ENCODE data around the gene KIAA1191.

Gene KIAA1191

GRCh38 chr5:176400382-176401156, 39.0 kb upstream of the KIAA1191 start:
- peaks cover 4% of the 10 kb centered on the region for H3K4me1 ChIP-seq (ENCODE audit: control insufficient read depth, insufficient read depth, low read length)
- H3K9ac ChIP-seq (ENCODE audit: low read depth, low read length), result no peak overlapping the region
- H3K4me3 ChIP-seq (ENCODE audit: low read length), result no peak overlapping the region
- no peaks in the 10 kb centered on the region for H3K27me3 ChIP-seq (ENCODE audit: control insufficient read depth, insufficient read depth, low read length)
- H3K9me3 ChIP-seq (replicated peaks; ENCODE audit: low read length), result no peaks in the 10 kb centered on the region
- H3K4me2 ChIP-seq (ENCODE audit: low read length), result no peak overlapping the region
- H3K36me3 ChIP-seq (ENCODE audit: insufficient read depth, low read length), result peaks cover 21% of the 10 kb centered on the region

GRCh38 chr5:176397736-176398420, 36.3 kb upstream of the KIAA1191 start:
- Histone ChIP-seq H3K27me3 (ENCODE audit: control insufficient read depth, insufficient read depth, low read length) (no peaks in the 10 kb centered on the region), H3K36me3 (ENCODE audit: insufficient read depth, low read length) (peaks cover 24% of the 10 kb centered on the region), H3K4me1 (ENCODE audit: control insufficient read depth, insufficient read depth, low read length) (peaks cover 4% of the 10 kb centered on the region), H3K9ac (ENCODE audit: low read depth, low read length) (no peak overlapping the region), H3K4me2 (ENCODE audit: low read length) (no peak overlapping the region), H3K4me3 (ENCODE audit: low read length) (no peak overlapping the region), H3K9me3 (replicated peaks; ENCODE audit: low read length) (no peaks in the 10 kb centered on the region)

- H3K9ac ChIP-seq (ENCODE audit: low read depth, low read length), result no peak overlapping the region
- H3K27me3 ChIP-seq (ENCODE audit: control insufficient read depth, insufficient read depth, low read length), result no peaks in the 10 kb centered on the region
- no peak overlapping the region for H3K4me3 ChIP-seq (ENCODE audit: low read length)
- H3K4me2 ChIP-seq (ENCODE audit: low read length), result no peak overlapping the region
- peaks cover 40% of the 10 kb centered on the region for H3K36me3 ChIP-seq (ENCODE audit: insufficient read depth, low read length)
- peaks cover 4% of the 10 kb centered on the region for H3K4me1 ChIP-seq (ENCODE audit: control insufficient read depth, insufficient read depth, low read length)
- H3K9me3 ChIP-seq (replicated peaks; ENCODE audit: low read length), result no peaks in the 10 kb centered on the region
Measured at GRCh38 chr5:176396330-176396729, 34.8 kb upstream of the KIAA1191 start.

- Histone ChIP-seq H3K9ac (ENCODE audit: low read depth, low read length) (no peak overlapping the region), H3K4me2 (ENCODE audit: low read length) (no peak overlapping the region), H3K27me3 (ENCODE audit: control insufficient read depth, insufficient read depth, low read length) (no peaks in the 10 kb centered on the region), H3K36me3 (ENCODE audit: insufficient read depth, low read length) (peaks cover 48% of the 10 kb centered on the region), H3K4me3 (ENCODE audit: low read length) (no peak overlapping the region), H3K4me1 (ENCODE audit: control insufficient read depth, insufficient read depth, low read length) (no peaks in the 10 kb centered on the region), H3K9me3 (replicated peaks; ENCODE audit: low read length) (no peaks in the 10 kb centered on the region)
Measured at GRCh38 chr5:176394881-176395675, 33.5 kb upstream of the KIAA1191 start.

- no peak overlapping the region for H3K4me2 ChIP-seq (ENCODE audit: low read length)
- no peak overlapping the region for H3K4me3 ChIP-seq (ENCODE audit: low read length)
- H3K9me3 ChIP-seq (replicated peaks; ENCODE audit: low read length), result no peaks in the 10 kb centered on the region
- no peak overlapping the region for H3K9ac ChIP-seq (ENCODE audit: low read depth, low read length)
- H3K36me3 ChIP-seq (ENCODE audit: insufficient read depth, low read length), result peaks cover 46% of the 10 kb centered on the region
- no peaks in the 10 kb centered on the region for H3K27me3 ChIP-seq (ENCODE audit: control insufficient read depth, insufficient read depth, low read length)
- H3K4me1 ChIP-seq (ENCODE audit: control insufficient read depth, insufficient read depth, low read length), result peaks cover 5% of the 10 kb centered on the region
Measured at GRCh38 chr5:176394096-176394495, 32.5 kb upstream of the KIAA1191 start.

- Histone ChIP-seq H3K9ac (ENCODE audit: low read depth, low read length) (no peak overlapping the region), H3K27me3 (ENCODE audit: control insufficient read depth, insufficient read depth, low read length) (no peaks in the 10 kb centered on the region), H3K4me2 (ENCODE audit: low read length) (no peak overlapping the region), H3K36me3 (ENCODE audit: insufficient read depth, low read length) (peaks cover 45% of the 10 kb centered on the region), H3K9me3 (replicated peaks; ENCODE audit: low read length) (no peaks in the 10 kb centered on the region), H3K4me1 (ENCODE audit: control insufficient read depth, insufficient read depth, low read length) (peaks cover 6% of the 10 kb centered on the region), H3K4me3 (ENCODE audit: low read length) (no peak overlapping the region)
Measured at GRCh38 chr5:176392526-176392925, 31.0 kb upstream of the KIAA1191 start.

GRCh38 chr5:176391999-176392398, 30.4 kb upstream of the KIAA1191 start:
- peaks cover 11% of the 10 kb centered on the region for H3K4me1 ChIP-seq (ENCODE audit: control insufficient read depth, insufficient read depth, low read length)
- H3K4me2 ChIP-seq (ENCODE audit: low read length), result no peak overlapping the region
- H3K27me3 ChIP-seq (ENCODE audit: control insufficient read depth, insufficient read depth, low read length), result no peaks in the 10 kb centered on the region
- no peaks in the 10 kb centered on the region for H3K9me3 ChIP-seq (replicated peaks; ENCODE audit: low read length)
- peaks cover 44% of the 10 kb centered on the region for H3K36me3 ChIP-seq (ENCODE audit: insufficient read depth, low read length)
- no peak overlapping the region for H3K4me3 ChIP-seq (ENCODE audit: low read length)
- H3K9ac ChIP-seq (ENCODE audit: low read depth, low read length), result no peak overlapping the region

GRCh38 chr5:176391479-176391878, 29.9 kb upstream of the KIAA1191 start:
- peaks cover 43% of the 10 kb centered on the region for H3K36me3 ChIP-seq (ENCODE audit: insufficient read depth, low read length)
- H3K9me3 ChIP-seq (replicated peaks; ENCODE audit: low read length), result no peaks in the 10 kb centered on the region
- H3K4me2 ChIP-seq (ENCODE audit: low read length), result no peak overlapping the region
- H3K4me1 ChIP-seq (ENCODE audit: control insufficient read depth, insufficient read depth, low read length), result peaks cover 16% of the 10 kb centered on the region
- H3K4me3 ChIP-seq (ENCODE audit: low read length), result no peak overlapping the region
- no peaks in the 10 kb centered on the region for H3K27me3 ChIP-seq (ENCODE audit: control insufficient read depth, insufficient read depth, low read length)
- no peak overlapping the region for H3K9ac ChIP-seq (ENCODE audit: low read depth, low read length)

GRCh38 chr5:176389135-176390123, 27.9 kb upstream of the KIAA1191 start:
- peaks cover 58% of the 10 kb centered on the region for H3K36me3 ChIP-seq (ENCODE audit: insufficient read depth, low read length)
- no peaks in the 10 kb centered on the region for H3K9me3 ChIP-seq (replicated peaks; ENCODE audit: low read length)
- H3K4me1 ChIP-seq (ENCODE audit: control insufficient read depth, insufficient read depth, low read length), result peaks cover 20% of the 10 kb centered on the region
- H3K9ac ChIP-seq (ENCODE audit: low read depth, low read length), result peak overlapping the region; percentile 96
- H3K4me3 ChIP-seq (ENCODE audit: low read length), result peak overlapping the region; percentile 93
- H3K27me3 ChIP-seq (ENCODE audit: control insufficient read depth, insufficient read depth, low read length), result no peaks in the 10 kb centered on the region
- peak overlapping the region; percentile 96 for H3K4me2 ChIP-seq (ENCODE audit: low read length)

- H3K27me3 ChIP-seq (ENCODE audit: control insufficient read depth, insufficient read depth, low read length), result no peaks in the 10 kb centered on the region
- H3K4me3 ChIP-seq (ENCODE audit: low read length), result peak within 1 kb of the TSS; percentile 93
- H3K4me2 ChIP-seq (ENCODE audit: low read length), result peak within 1 kb of the TSS; percentile 96
- peak within 1 kb of the TSS; percentile 96 for H3K9ac ChIP-seq (ENCODE audit: low read depth, low read length)
- peaks cover 62% of the 10 kb centered on the region for H3K36me3 ChIP-seq (ENCODE audit: insufficient read depth, low read length)
- H3K4me1 ChIP-seq (ENCODE audit: control insufficient read depth, insufficient read depth, low read length), result peaks cover 20% of the 10 kb centered on the region
- H3K9me3 ChIP-seq (replicated peaks; ENCODE audit: low read length), result no peaks in the 10 kb centered on the region
Measured at GRCh38 chr5:176388444-176389134, 27.0 kb upstream of the KIAA1191 start, which contains the start of the genes HIGD2A and NOP16. HIGD2A (plus strand) TSS chr5:176388751; CDS start chr5:176388820, 69 bp downstream. NOP16 (minus strand) TSS chr5:176388598; CDS start chr5:176388539, 59 bp downstream.

Data from skeletal muscle satellite cell (primary cell).